Measurements from ENCODE around the gene SUGP1.

DNA sequence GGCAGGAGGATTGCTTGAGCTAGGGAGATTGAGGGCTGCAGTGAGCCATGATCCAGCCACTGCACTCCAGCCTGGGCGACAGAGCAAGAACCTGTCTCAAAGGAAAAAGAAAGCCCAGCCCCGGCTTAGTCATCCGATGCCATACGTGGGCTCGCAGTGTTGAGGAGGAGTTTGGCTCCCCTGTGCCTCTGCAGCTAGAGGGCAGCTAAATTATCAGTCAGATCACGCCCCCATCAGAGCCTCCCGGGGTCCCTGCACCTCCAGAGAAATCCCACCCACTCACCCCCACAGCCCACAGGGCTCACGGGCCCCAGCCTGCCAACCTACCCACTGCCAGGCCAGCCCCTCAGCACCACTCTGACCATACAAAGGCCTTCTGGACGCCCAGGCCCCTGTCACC lies 28.0 kb upstream of the SUGP1 start:
- TF ChIP-seq POLR2AphosphoS5 (IDR thresholded peaks at IDR 0.05; ENCODE audit: low read depth, low read length) (no peak), POLR2A (IDR thresholded peaks at IDR 0.05; ENCODE audit: low read depth, low read length) (no peak)
